Neural cell (in vitro differentiated cells): ENCODE results near the gene MACC1. TPM values are rescaled to one million over a fixed set of nuclear protein-coding genes. Genes with fewer than 3 reads are reported as not detected.

Experiments
- H2AFZ ChIP-seq: fragments of 200-600, 300-800 bp; sonication (generic), shearing (Covaris generic); 2 replicates; pipeline ENCODE4 v1.6.0; 2014; ENCODE audit warnings: low read depth, mild to moderate bottlenecking, antibody characterized with exemption, low read length, moderate library complexity
- H3F3A ChIP-seq: fragments of 200-600 bp; shearing (Covaris generic); 2 replicates; pipeline ENCODE4 v1.6.1; 2016; ENCODE audit warnings: mild to moderate bottlenecking, moderate library complexity, mixed read lengths, antibody characterized with exemption, low read length; ENCODE audit not compliant: insufficient read depth, poor library complexity, severe bottlenecking
- H3K27ac ChIP-seq: fragments of 200-600, 300-800 bp; sonication (generic), shearing (Covaris generic); 2 replicates; pipeline ENCODE4 v1.5.1; 2014; ENCODE audit warnings: mild to moderate bottlenecking, low read length, moderate library complexity
- H3K27me3 ChIP-seq: fragments of 300-800, 200-600 bp; sonication (generic), shearing (Covaris generic); 2 replicates; pipeline ENCODE4 v1.6.0; 2014; ENCODE audit warnings: mild to moderate bottlenecking, low read depth, low read length, moderate library complexity; ENCODE audit not compliant: insufficient read depth
- H3K36me3 ChIP-seq: fragments of 300-800, 200-600 bp; sonication (generic), shearing (Covaris generic); 2 replicates; pipeline ENCODE4 v1.5.1; 2014; ENCODE audit warnings: mild to moderate bottlenecking, antibody characterized with exemption, low read length, moderate library complexity; ENCODE audit not compliant: insufficient read depth
- H3K4me2 ChIP-seq: fragments of 300-800, 200-600 bp; sonication (generic), shearing (Covaris generic); 2 replicates; pipeline ENCODE4 v1.6.0; 2014; ENCODE audit warnings: mild to moderate bottlenecking, low read length
- H3K4me3 ChIP-seq: fragments of 300-800, 200-600 bp; sonication (generic), shearing (Covaris generic); 2 replicates; pipeline ENCODE4 v1.5.1; 2014; ENCODE audit warnings: mild to moderate bottlenecking, low read length, moderate library complexity
- H3K79me2 ChIP-seq: fragments of 200-600 bp; shearing (Covaris generic); replicated peaks from 2 replicates; pipeline ENCODE4 v1.6.0; 2014; ENCODE audit warnings: mild to moderate bottlenecking, low read length, moderate library complexity; ENCODE audit not compliant: insufficient read depth
- H3K9ac ChIP-seq: fragments of 300-800, 200-600 bp; sonication (generic), shearing (Covaris generic); 2 replicates; pipeline ENCODE4 v1.6.1; 2016; ENCODE audit warnings: mild to moderate bottlenecking, low read length, mixed read lengths
- H3K9me2 ChIP-seq: fragments of 200-600 bp; shearing (Covaris generic); 2 replicates; pipeline ENCODE4 v1.6.1; 2016; ENCODE audit warnings: mild to moderate bottlenecking, low read length, mixed read lengths; ENCODE audit not compliant: insufficient read depth
- H3K9me3 ChIP-seq: fragments of 200-600, 300-800 bp; sonication (generic), shearing (Covaris generic); 2 replicates; pipeline ENCODE4 v1.6.1; 2016; ENCODE audit warnings: mild to moderate bottlenecking, mixed run types, low read length, moderate library complexity, mixed read lengths
- H4K20me1 ChIP-seq: fragments of 200-600 bp; shearing (Covaris generic); 2 replicates; pipeline ENCODE4 v1.6.1; 2016; ENCODE audit warnings: mild to moderate bottlenecking, mixed run types; ENCODE audit not compliant: insufficient read depth
- EP300 ChIP-seq: fragments of 450-650 bp; conservative IDR thresholded peaks from 2 replicates; pipeline ENCODE4 v1.6.1; 2014; ENCODE audit warnings: antibody characterized with exemption, mild to moderate bottlenecking, moderate library complexity; ENCODE audit not compliant: poor library complexity, severe bottlenecking
- EZH2 ChIP-seq: fragments of 200-600, 300-800 bp; shearing (Covaris generic), sonication (generic); IDR thresholded peaks from 2 replicates; pipeline ENCODE4 v1.6.1; 2014; ENCODE audit warnings: antibody characterized with exemption, low read length, borderline replicate concordance, mild to moderate bottlenecking; ENCODE audit not compliant: insufficient read depth, poor library complexity, severe bottlenecking
- MXI1 ChIP-seq: fragments of 450-650 bp; conservative IDR thresholded peaks from 2 replicates; pipeline ENCODE4 v1.6.1; 2014; ENCODE audit warnings: antibody characterized with exemption, mild to moderate bottlenecking; ENCODE audit not compliant: poor library complexity, severe bottlenecking
- POLR2AphosphoS5 ChIP-seq: IDR thresholded peaks from 2 replicates; pipeline ENCODE4 v1.6.1; 2012
- RAD21 ChIP-seq: fragments of 450-650 bp; conservative IDR thresholded peaks from 2 replicates; pipeline ENCODE4 v1.6.1; 2014; ENCODE audit warnings: antibody characterized with exemption, mild to moderate bottlenecking, moderate library complexity
- SMC3 ChIP-seq: fragments of 450-650 bp; conservative IDR thresholded peaks from 2 replicates; pipeline ENCODE4 v1.6.1; 2014; ENCODE audit warnings: antibody characterized with exemption, mild to moderate bottlenecking, moderate library complexity; ENCODE audit not compliant: poor library complexity
- TAF1 ChIP-seq: IDR thresholded peaks from 2 replicates; pipeline ENCODE4 v1.6.1; 2012; ENCODE audit warnings: low read depth
- polyA plus RNA-seq: library from polyadenylated mRNA; depleted of rRNA; stranded (reverse); fragments of >200 nt; gene quantifications from 2 replicates; pipeline ENCODE4 v1.2.3, GENCODE V29; 2014
- TF ChIP-seq, protein P1 (sequence below): fragments of 450-650 bp; IDR thresholded peaks from 2 replicates; pipeline ENCODE4 v1.5.1; 2014; ENCODE audit warnings: antibody characterized with exemption, mild to moderate bottlenecking, moderate library complexity; ENCODE audit not compliant: poor library complexity, severe bottlenecking
- TF ChIP-seq, protein P2 (sequence below): IDR thresholded peaks from 2 replicates; pipeline ENCODE4 v1.6.1; 2012; ENCODE audit warnings: borderline replicate concordance

The MACC1 gene
- polyA plus RNA-seq, 1 donor from 2014 or later: 0.20 TPM

DNA sequence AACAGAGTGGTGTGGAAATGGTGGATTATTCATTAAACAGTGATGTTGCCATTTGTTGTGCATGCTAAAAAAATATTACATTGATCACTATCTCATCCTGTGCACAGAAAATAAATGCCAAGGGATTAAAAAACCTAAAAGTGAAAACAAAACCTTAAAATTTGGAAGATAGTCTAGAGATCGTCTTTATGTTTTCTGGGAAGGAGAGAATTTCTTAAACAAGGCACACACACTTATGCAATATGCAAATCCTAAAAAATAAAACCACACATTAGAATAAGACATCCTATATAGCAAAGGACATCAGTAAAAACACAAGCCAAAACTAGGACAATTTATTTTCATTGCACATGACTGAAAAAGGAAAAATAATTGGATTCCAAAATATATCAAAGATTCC is 54.5 kb downstream of the MACC1 start:
- no peaks in the 10 kb centered on the region for H3K79me2 ChIP-seq
- H3F3A ChIP-seq: no peaks in the 10 kb centered on the region
- no peak overlapping the region for H3K9ac ChIP-seq
- no peak overlapping the region for H3K27ac ChIP-seq
- H3K9me3 ChIP-seq: no peaks in the 10 kb centered on the region
- H3K36me3 ChIP-seq: no peaks in the 10 kb centered on the region
- no peak overlapping the region for H2AFZ ChIP-seq
- H4K20me1 ChIP-seq: no peaks in the 10 kb centered on the region
- no peak overlapping the region for H3K4me2 ChIP-seq
- no peak for TF ChIP-seq MXI1
- TF ChIP-seq, protein P1, sequence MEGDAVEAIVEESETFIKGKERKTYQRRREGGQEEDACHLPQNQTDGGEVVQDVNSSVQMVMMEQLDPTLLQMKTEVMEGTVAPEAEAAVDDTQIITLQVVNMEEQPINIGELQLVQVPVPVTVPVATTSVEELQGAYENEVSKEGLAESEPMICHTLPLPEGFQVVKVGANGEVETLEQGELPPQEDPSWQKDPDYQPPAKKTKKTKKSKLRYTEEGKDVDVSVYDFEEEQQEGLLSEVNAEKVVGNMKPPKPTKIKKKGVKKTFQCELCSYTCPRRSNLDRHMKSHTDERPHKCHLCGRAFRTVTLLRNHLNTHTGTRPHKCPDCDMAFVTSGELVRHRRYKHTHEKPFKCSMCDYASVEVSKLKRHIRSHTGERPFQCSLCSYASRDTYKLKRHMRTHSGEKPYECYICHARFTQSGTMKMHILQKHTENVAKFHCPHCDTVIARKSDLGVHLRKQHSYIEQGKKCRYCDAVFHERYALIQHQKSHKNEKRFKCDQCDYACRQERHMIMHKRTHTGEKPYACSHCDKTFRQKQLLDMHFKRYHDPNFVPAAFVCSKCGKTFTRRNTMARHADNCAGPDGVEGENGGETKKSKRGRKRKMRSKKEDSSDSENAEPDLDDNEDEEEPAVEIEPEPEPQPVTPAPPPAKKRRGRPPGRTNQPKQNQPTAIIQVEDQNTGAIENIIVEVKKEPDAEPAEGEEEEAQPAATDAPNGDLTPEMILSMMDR: no peak
- TF ChIP-seq TAF1: no peak
- TF ChIP-seq EZH2: no peak
- TF ChIP-seq EP300: no peak
- TF ChIP-seq, protein P2, sequence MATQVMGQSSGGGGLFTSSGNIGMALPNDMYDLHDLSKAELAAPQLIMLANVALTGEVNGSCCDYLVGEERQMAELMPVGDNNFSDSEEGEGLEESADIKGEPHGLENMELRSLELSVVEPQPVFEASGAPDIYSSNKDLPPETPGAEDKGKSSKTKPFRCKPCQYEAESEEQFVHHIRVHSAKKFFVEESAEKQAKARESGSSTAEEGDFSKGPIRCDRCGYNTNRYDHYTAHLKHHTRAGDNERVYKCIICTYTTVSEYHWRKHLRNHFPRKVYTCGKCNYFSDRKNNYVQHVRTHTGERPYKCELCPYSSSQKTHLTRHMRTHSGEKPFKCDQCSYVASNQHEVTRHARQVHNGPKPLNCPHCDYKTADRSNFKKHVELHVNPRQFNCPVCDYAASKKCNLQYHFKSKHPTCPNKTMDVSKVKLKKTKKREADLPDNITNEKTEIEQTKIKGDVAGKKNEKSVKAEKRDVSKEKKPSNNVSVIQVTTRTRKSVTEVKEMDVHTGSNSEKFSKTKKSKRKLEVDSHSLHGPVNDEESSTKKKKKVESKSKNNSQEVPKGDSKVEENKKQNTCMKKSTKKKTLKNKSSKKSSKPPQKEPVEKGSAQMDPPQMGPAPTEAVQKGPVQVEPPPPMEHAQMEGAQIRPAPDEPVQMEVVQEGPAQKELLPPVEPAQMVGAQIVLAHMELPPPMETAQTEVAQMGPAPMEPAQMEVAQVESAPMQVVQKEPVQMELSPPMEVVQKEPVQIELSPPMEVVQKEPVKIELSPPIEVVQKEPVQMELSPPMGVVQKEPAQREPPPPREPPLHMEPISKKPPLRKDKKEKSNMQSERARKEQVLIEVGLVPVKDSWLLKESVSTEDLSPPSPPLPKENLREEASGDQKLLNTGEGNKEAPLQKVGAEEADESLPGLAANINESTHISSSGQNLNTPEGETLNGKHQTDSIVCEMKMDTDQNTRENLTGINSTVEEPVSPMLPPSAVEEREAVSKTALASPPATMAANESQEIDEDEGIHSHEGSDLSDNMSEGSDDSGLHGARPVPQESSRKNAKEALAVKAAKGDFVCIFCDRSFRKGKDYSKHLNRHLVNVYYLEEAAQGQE: no peak
- TF ChIP-seq RAD21: no peak
- TF ChIP-seq SMC3: no peak
- no peak for TF ChIP-seq POLR2AphosphoS5
- H3K4me3 ChIP-seq: no peak overlapping the region
- no peaks in the 10 kb centered on the region for H3K27me3 ChIP-seq
- no peaks in the 10 kb centered on the region for H3K9me2 ChIP-seq

DNA sequence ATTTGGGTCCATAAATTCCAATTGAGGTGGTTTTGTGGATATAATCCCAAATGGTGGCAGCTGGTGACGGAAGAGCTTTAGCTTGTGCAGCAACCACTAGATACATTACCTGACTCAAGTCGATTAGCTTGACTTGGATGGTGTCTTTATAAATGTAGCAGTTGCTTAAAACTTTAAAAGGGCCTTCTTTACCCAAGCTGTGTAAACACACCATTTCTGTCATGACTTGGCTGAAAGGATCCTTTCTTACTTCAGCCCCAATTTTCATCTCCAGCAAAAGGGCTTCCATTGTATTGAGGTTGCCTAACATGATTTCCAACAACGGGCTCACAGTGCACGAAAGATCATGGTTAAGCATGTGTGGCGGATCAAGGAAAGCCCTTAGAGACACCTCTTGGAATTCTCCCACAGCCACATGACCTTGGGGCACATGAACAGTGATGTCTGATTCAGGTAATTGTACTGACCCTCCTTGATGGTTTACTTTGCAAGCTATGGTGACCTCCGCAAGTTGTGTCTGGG is 57.9 kb downstream of the MACC1 start:
- H3K79me2 ChIP-seq: no peaks in the 10 kb centered on the region
- H3K9me2 ChIP-seq: no peaks in the 10 kb centered on the region
- H4K20me1 ChIP-seq: no peaks in the 10 kb centered on the region
- no peaks in the 10 kb centered on the region for H3K36me3 ChIP-seq
- no peaks in the 10 kb centered on the region for H3K27me3 ChIP-seq
- H3K27ac ChIP-seq: no peak overlapping the region
- no peak overlapping the region for H3K4me2 ChIP-seq
- no peaks in the 10 kb centered on the region for H3K9me3 ChIP-seq
- H2AFZ ChIP-seq: no peak overlapping the region
- TF ChIP-seq POLR2AphosphoS5 (no peak), RAD21 (no peak), SMC3 (no peak), TAF1 (no peak), EZH2 (no peak), MXI1 (no peak), EP300 (no peak)
- TF ChIP-seq, protein P2: no peak
- TF ChIP-seq, protein P1: no peak
- H3F3A ChIP-seq: no peaks in the 10 kb centered on the region
- H3K9ac ChIP-seq: no peak overlapping the region
- H3K4me3 ChIP-seq: no peak overlapping the region
